GM18867 (cell line): Measurements from ENCODE around the gene ARHGAP26.

Source experiments
- ATAC-seq: cut with Tn5 transposase; IDR thresholded peaks from one replicate; pipeline ENCODE4 v1.9.1; 2021; ENCODE audit warnings: mild to moderate bottlenecking, moderate library complexity; ENCODE audit not compliant: unreplicated experiment

Gene ARHGAP26

GRCh38 chr5:143168921-143169810, 399.0 kb downstream of the ARHGAP26 start:
- ATAC-seq, result no peak

- no peak for ATAC-seq
Measured at GRCh38 chr5:143170104-143170503, 399.9 kb downstream of the ARHGAP26 start.

- ATAC-seq, result no peak
Measured at GRCh38 chr5:143170977-143171376, 400.8 kb downstream of the ARHGAP26 start.

GRCh38 chr5:143172739-143173138, 402.6 kb downstream of the ARHGAP26 start:
- ATAC-seq, result no peak

- ATAC-seq, result no peak
Measured at GRCh38 chr5:143173139-143173889, 403.1 kb downstream of the ARHGAP26 start.

- peak; percentile 90 for ATAC-seq
Measured at GRCh38 chr5:143174714-143175398, 404.7 kb downstream of the ARHGAP26 start.

- no peak for ATAC-seq
Measured at GRCh38 chr5:143176048-143176447, 405.9 kb downstream of the ARHGAP26 start.

- no peak for ATAC-seq
Measured at GRCh38 chr5:143177263-143177983, 407.2 kb downstream of the ARHGAP26 start.

GRCh38 chr5:143179126-143179740, 409.1 kb downstream of the ARHGAP26 start:
- no peak for ATAC-seq

- ATAC-seq, result no peak
Measured at GRCh38 chr5:143180751-143181150, 410.6 kb downstream of the ARHGAP26 start.

GRCh38 chr5:143181173-143181572, 411.0 kb downstream of the ARHGAP26 start:
- no peak for ATAC-seq

- ATAC-seq, result no peak
Measured at GRCh38 chr5:143182106-143182505, 411.9 kb downstream of the ARHGAP26 start.

GRCh38 chr5:143182901-143183820, 413.0 kb downstream of the ARHGAP26 start:
- peak; percentile 52 for ATAC-seq

- ATAC-seq, result no peak
Measured at GRCh38 chr5:143183989-143184388, 413.8 kb downstream of the ARHGAP26 start.

GRCh38 chr5:143186623-143187022, 416.4 kb downstream of the ARHGAP26 start:
- ATAC-seq, result no peak

- ATAC-seq, result no peak
Measured at GRCh38 chr5:143187495-143187894, 417.3 kb downstream of the ARHGAP26 start.

- no peak for ATAC-seq
Measured at GRCh38 chr5:143188083-143188482, 417.9 kb downstream of the ARHGAP26 start.

GRCh38 chr5:143188692-143189091, 418.5 kb downstream of the ARHGAP26 start:
- no peak for ATAC-seq

GRCh38 chr5:143190260-143190810, 420.2 kb downstream of the ARHGAP26 start:
- ATAC-seq, result no peak
